T47D (cell line): ENCODE data around the gene NDFIP1.

Source experiments
- DNase-seq, 2 experiments: peaks; one replicate each; pipeline versions ENCODE4 v3.0.0 to v3.0.0-alpha.2; 2011 to 2012; ENCODE audit warnings: low read depth in 1 of 2, low spot score in 1 of 2
- JUND ChIP-seq: IDR thresholded peaks from 2 replicates; pipeline ENCODE4 v1.6.1; 2012; ENCODE audit warnings: low read depth
- in situ Hi-C: cut with HindIII; loops from 2 replicates; pipeline ENCODE4 v1.10.0; 2016; ENCODE audit warnings: low sequenced_read_pairs, low pct_unique_long_range_greater_than_20kb

The NDFIP1 gene

GRCh38 chr5:142115937-142116614 is 7.5 kb downstream of the NDFIP1 start:
- DNase-seq: no peak
- TF ChIP-seq JUND: no peak
- in situ Hi-C loops: no loop called here

GRCh38 chr5:142117579-142118151 is 9.1 kb downstream of the NDFIP1 start:
- in situ Hi-C loops: no loop called here
- TF ChIP-seq JUND: no peak
- no peak for DNase-seq

- no peak for DNase-seq
- in situ Hi-C loops: no loop called here
- TF ChIP-seq JUND: no peak
Observed at GRCh38 chr5:142118155-142118686, 9.6 kb downstream of the NDFIP1 start.

GRCh38 chr5:142119051-142119625 is 10.6 kb downstream of the NDFIP1 start:
- no peak for TF ChIP-seq JUND
- no peak for DNase-seq
- in situ Hi-C loops: no loop called here

- no peak for DNase-seq
- no peak for TF ChIP-seq JUND
- in situ Hi-C loops: no loop called here
Observed at GRCh38 chr5:142120247-142120935, 11.8 kb downstream of the NDFIP1 start.

- TF ChIP-seq JUND: no peak
- in situ Hi-C loops: no loop called here
- DNase-seq: no peak
Observed at GRCh38 chr5:142122121-142122520, 13.5 kb downstream of the NDFIP1 start.

GRCh38 chr5:142125378-142125777 is 16.8 kb downstream of the NDFIP1 start:
- no peak for TF ChIP-seq JUND
- DNase-seq: no peak
- in situ Hi-C loops: no loop called here

GRCh38 chr5:142125963-142126362 is 17.4 kb downstream of the NDFIP1 start:
- in situ Hi-C loops: no loop called here
- no peak for TF ChIP-seq JUND
- no peak for DNase-seq

- in situ Hi-C loops: no loop called here
- TF ChIP-seq JUND: no peak
- no peak for DNase-seq
Observed at GRCh38 chr5:142128675-142129208, 20.2 kb downstream of the NDFIP1 start.

GRCh38 chr5:142129446-142130066 is 21.0 kb downstream of the NDFIP1 start:
- in situ Hi-C loops: no loop called here
- TF ChIP-seq JUND: no peak
- no peak for DNase-seq

- in situ Hi-C loops: no loop called here
- TF ChIP-seq JUND: no peak
- DNase-seq: no peak
Observed at GRCh38 chr5:142131394-142131793, 22.8 kb downstream of the NDFIP1 start.

- in situ Hi-C loops: no loop called here
- DNase-seq: no peak
- TF ChIP-seq JUND: no peak
Observed at GRCh38 chr5:142132916-142133315, 24.3 kb downstream of the NDFIP1 start.
